AG04449 (cell line): ENCODE measurements around the gene QRICH1.

Experiments
- CTCF ChIA-PET: fragments of 350-600 bp; formaldehyde crosslinking; extraction: SDS; loops from one replicate; lab custom pipeline; 2021; ENCODE audit warnings: antibody characterized with exemption; lab: Yijun Ruan, JAX
- POLR2A ChIA-PET: fragments of 400-600, 350-600 bp; formaldehyde crosslinking; extraction: SDS; loops from one replicate; lab custom pipeline; 2020; ENCODE audit warnings: antibody characterized with exemption, inconsistent platforms; lab: Yijun Ruan, JAX
- DNase-seq: peaks from one replicate; pipeline ENCODE4 v3.0.0-alpha.2; 2010; ENCODE audit warnings: low read depth, low spot score
- H3K4me3 ChIP-seq: 2 replicates; pipeline ENCODE4 v1.5.1; 2011; ENCODE audit warnings: low read depth, mild to moderate bottlenecking, control low read depth, low read length
- CTCF ChIP-seq: IDR thresholded peaks from one replicate; pipeline ENCODE4 v1.5.1; 2011; ENCODE audit warnings: mild to moderate bottlenecking, moderate library complexity, low read length, control low read depth, inconsistent platforms; ENCODE audit not compliant: insufficient read depth; ENCODE audit errors: missing control alignments

The QRICH1 gene

GRCh38 chr3:48999085-48999858, 94.6 kb downstream of the QRICH1 start:
- ChIA-PET POLR2A (no interaction called here), CTCF (interaction anchor here (1.3 to 3.9 kb wide), 2 partner anchors 8 to 10 kb away, joined by 4 to 24 read pairs; partner anchors contain the start of gene P4HTM)
- no peak for TF ChIP-seq CTCF
- no peak for DNase-seq
- H3K4me3 ChIP-seq: no peak overlapping the region

GRCh38 chr3:48997714-48998637, 95.9 kb downstream of the QRICH1 start:
- no peak for DNase-seq
- ChIA-PET CTCF (interaction anchor here (1.4 to 3.9 kb wide), 4 partner anchors 9 to 24 kb away, joined by 4 to 25 read pairs (median 16); partner anchors contain the start of genes NDUFAF3, P4HTM and WDR6), POLR2A (no interaction called here)
- no peak overlapping the region for H3K4me3 ChIP-seq
- TF ChIP-seq CTCF: no peak

GRCh38 chr3:48997102-48997635, 96.7 kb downstream of the QRICH1 start:
- CTCF ChIA-PET: interaction anchor here (1.4 to 3.6 kb wide), 4 partner anchors 9 to 25 kb away, joined by 4 to 25 read pairs (median 7); partner anchors contain the start of genes NDUFAF3 and WDR6
- DNase-seq: no peak
- POLR2A ChIA-PET: no interaction called here
- TF ChIP-seq CTCF: no peak
- H3K4me3 ChIP-seq: no peak overlapping the region

- ChIA-PET CTCF (interaction anchor here (1.4 to 3.6 kb wide), 4 partner anchors 9 to 25 kb away, joined by 4 to 25 read pairs (median 7); partner anchors contain the start of genes NDUFAF3 and WDR6), POLR2A (no interaction called here)
- no peak for TF ChIP-seq CTCF
- DNase-seq: no peak
- H3K4me3 ChIP-seq: no peak overlapping the region
Measured at GRCh38 chr3:48996640-48997039, 97.2 kb downstream of the QRICH1 start.

- no peak overlapping the region for H3K4me3 ChIP-seq
- CTCF ChIA-PET: interaction anchor here (1.2 to 2.2 kb wide), 2 partner anchors 14 to 28 kb away, joined by 3 to 8 read pairs; partner anchors contain the start of gene NDUFAF3
- TF ChIP-seq CTCF: no peak
- DNase-seq: no peak
- POLR2A ChIA-PET: interaction anchor here (0.7 kb wide), 1 partner anchor 26 kb away, joined by 3 read pairs; no protein-coding TSS in a partner anchor
Measured at GRCh38 chr3:48993834-48994233, 100.0 kb downstream of the QRICH1 start.
